ENCODE data around the gene NTN3.
"Not testable (repeated sequence)": the region's sequence is repeated elsewhere in the genome, so short reads cannot be mapped to it uniquely, and the experiment has no call there.

Gene NTN3

GRCh38 chr16:2471016-2471652, at the start of gene NTN3:
Gene NTN3, plus strand, starts transcription at chr16:2471297. Its CDS starts 405 bp downstream, at chr16:2471702.
- no peak for DNase-seq

GRCh38 chr16:2422123-2422867, 48.8 kb upstream of the NTN3 start:
- no peak for DNase-seq

DNA sequence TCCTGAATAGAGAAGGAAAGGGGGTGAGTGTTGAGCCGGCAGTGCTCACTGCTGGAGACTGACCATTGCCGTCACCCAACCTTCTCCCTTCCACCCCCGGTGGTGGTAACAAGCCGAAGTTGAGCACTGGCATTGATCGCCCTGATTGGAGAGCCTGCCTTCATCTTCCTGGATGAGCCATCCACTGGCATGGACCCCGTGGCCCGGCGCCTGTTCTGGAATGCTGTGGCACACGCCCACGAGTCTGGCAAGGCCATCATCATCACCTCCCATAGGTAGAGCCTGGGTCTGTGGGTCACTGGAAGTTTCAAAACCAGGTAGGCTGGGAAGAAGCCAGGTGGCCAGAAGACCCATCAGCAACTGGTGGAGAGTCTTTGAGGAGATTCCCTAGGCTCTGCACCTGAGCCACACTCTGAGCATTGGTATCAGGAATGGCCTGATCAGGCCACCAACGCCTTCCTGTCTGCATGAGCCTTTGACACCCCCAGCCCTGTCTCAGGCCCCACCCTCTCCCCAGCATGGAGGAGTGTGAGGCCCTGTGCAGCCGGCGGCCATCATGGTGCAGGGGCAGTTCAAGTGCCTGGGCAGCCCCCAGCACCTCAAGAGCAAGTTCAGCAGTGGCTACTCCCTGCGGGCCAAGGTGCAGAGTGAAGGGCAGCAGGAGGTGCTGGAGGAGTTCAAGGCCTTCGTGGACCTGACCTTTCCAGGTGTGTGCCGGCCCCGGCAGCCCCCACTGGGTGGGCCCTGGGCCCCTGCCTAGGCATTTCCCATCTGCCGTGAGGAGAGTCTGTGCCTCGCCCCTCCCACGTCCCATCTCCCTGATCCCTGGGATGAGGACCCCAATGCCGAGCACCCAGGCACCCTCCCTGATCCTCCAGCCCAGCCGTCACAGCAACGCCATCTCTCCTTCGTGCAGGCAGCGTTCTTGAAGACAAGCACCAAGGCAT, 46.8 kb upstream of the NTN3 start:
- DNase-seq, result no peak

- no peak for DNase-seq
Measured at GRCh38 chr16:2425008-2425518, 46.0 kb upstream of the NTN3 start.

GRCh38 chr16:2425825-2426430, 45.2 kb upstream of the NTN3 start:
- no peak for DNase-seq

DNA sequence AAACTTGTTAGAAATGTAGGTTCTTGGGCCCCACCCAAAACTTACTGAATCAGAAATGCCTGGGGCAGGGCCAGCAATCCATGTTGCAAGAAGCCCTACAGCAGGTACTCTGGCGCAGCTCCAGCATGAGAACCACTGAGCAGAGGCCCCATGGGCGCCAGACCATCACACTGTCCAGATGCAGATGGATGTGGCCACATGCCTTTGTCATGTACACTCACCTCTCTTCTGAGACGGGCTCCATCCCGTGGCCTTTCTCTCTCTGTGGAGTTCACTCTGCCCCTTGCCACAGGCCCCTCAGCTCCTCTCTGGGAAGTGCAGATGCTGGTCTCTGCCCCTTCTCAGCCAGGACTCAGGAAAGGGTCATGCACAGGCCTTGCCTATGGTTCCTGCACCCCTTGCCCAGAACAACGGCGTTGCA, 44.1 kb upstream of the NTN3 start:
- DNase-seq, result no peak

DNA sequence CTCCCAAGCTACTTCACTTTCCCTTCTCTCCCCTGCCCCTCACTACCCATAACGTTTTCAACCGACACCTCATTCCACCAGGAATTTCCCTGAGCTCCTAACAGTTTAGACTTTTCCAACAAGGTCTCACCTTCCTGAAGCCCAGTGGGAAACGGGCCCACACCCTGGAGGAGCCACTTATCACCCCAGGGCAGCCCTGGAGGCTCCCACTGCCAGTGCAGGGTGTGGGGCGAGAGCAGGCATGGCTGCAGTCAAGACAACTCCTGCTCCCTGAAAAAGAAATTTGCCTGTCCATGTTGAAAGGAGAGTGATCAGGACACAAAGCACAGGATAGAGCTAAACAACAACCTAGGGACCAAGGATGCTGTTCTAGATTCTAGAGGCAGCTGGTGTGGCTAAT, 43.6 kb upstream of the NTN3 start:
- DNase-seq, result no peak

DNA sequence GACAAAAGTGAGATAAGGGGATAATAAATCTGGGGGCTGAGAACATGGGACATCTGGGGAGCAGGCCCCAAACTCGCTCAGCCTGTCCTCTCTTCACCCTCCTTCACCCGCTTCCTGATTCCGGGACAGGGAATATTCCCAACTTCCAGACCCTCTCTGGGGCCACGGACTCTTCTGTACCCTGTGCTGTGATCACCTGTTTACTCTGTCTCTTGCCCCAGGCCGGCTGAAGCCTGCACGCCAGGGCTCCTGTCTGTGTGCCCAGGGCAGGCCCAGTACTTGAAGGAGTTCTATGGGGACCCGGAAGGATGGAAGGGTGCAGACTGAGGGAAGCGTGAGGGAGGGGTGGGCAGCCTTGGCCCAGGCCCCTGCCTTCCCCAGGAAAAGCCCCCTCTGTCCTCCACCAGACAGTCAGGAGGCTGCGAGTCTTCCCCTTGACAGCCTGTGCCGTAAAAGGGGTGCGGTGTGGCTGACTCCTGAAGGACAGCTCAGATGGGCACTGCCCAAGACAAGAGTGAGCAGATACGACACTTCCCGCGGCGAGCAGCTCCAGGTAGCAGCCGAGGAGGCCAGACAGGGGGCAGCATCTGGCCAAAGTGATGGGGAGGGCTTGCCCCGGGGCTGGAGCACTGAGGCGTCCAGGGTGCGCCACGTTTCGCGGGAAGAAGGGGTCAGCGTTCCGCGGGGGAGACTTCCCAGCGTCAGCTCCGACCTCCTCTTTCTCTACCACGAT, 42.9 kb upstream of the NTN3 start:
- DNase-seq, result peak in 1 of 4 experiments; percentile 19

GRCh38 chr16:2428784-2429033, 42.4 kb upstream of the NTN3 start:
- no peak for DNase-seq

GRCh38 chr16:2429034-2429770, 41.9 kb upstream of the NTN3 start, which contains the start of gene CCNF:
Gene CCNF, plus strand, starts transcription at chr16:2429447. Its CDS starts 35 bp downstream, at chr16:2429482.
- DNase-seq, result peak; percentile 95 to 96 (median 96)

DNA sequence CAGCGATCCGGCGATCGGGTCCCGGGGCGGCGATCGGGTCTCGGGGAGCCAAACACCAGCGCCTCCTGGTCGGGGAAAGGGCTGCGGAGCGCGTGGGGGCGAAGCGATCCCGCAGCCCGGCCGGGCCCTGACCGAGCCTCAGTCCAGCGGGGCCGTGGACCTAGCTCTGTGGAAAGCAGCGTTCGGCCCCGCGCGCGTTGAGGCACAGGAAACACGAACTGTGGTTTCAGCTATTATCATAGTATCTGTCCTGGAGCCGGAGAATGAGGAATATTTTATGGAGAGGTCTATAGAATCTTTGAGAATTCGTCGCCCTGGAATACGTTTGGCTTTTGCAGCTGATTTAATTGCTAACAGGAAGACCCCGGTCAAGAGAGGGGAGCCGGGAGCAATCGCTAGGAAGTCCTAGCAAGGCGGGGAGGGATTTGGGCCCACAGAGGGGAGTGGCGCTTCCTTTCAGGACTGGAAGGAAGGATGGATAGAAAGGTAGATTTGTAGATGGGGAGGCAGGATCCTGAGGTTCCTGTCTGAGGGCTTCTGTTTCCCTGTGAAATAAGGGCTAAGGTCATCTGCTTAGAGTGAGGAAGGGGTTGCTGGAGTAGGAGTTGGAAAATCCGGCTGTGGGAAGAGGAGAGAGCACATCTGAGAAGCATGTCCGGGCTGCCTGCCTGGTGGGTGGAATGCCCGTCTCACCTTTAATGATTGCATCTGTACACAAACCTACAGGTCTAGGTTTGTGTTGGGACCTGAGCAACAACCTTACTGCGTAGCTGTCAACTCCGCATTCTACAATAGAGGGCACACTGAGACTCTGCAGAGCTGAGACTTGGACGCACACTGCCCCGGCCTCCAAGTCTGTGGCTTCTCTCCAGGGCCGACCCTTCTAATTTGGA, 41.1 kb upstream of the NTN3 start:
- DNase-seq, result no peak

DNA sequence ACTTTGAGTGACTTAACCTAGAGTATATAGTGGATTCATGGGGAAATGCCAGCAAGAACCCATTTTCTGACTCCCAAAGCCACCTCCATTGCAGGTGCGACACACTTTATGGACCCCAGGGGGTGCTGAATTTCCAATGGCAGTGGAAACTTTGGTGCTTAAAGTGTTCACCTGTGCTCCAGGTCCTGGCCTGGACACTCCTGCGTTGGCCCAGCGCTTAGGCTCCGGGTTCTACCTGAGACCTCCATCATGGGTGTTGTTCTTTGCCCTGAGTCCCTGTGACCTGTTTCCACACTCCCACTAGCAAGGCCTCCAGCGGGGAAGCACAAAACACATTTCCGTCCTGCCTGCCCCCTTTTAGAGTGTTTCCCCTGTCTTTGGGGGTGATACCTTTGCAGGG, 38.8 kb upstream of the NTN3 start:
- DNase-seq, result no peak

- no peak for DNase-seq
Measured at GRCh38 chr16:2432801-2433505, 38.1 kb upstream of the NTN3 start.

DNA sequence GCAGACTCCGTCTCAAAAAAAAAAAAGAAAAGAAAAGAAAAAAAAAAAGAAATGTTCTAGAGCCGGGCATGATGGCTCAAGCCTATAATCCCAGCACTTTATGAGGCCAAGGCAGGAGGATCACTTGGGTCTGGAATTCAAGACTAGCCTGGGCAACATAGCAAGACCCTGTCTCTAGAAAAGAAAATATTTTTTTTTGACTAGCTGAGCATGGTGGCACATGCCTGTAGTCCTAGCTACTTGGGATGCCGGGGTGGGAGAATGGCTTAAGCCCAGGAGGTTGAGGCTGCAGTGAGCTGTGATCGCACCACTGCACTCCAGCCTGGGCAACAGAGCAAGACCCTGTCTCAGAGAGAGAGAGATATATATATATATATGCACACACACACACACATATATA, 35.9 kb upstream of the NTN3 start:
- not testable (repeated sequence) for DNase-seq

DNA sequence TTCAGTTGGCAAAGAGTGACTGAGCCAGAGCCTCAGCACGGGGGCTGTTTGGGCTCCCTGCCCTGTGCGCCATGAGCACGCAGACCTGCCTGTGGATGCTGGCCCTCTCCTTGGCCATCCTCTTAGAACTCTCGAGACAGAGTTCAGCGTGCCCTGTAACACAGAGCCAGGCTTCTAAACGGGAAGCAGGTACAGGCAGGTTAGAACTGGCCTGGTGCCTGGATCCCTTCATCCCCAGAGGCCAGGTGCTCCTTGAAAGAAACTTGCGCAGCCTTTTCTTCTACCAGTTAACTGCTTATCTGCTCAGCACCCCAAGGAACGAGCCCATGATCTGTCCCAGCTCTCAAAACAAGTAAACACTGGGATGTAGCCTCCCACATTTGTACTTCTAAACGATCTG, 35.0 kb upstream of the NTN3 start:
- no peak for DNase-seq

- no peak for DNase-seq
Measured at GRCh38 chr16:2437032-2437790, 33.9 kb upstream of the NTN3 start.

DNA sequence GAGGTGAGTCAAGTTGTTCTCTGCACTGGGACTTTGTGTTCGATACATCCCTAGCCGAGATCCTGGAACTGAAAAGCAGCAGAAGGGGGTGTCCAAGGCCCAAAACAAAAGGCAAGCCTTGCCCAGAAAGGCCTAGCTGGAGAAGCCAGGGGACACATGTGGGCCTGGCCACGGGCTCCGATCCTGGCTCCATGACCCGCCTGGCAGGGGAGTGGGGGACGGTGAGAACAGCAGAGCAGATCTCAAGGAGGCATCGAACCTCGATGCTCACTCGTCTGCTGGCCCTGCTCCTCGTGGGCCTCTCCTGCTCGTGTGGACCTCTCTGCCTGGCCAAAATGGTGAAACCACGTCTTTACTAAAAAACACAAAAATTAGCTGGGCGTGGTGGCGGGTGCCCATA, 33.0 kb upstream of the NTN3 start:
- no peak for DNase-seq

GRCh38 chr16:2439598-2439997, 31.5 kb upstream of the NTN3 start:
- no peak for DNase-seq
